Mammary epithelial cell (primary cell): ENCODE results near the gene TCAIM.

Experiments
- CTCF ChIP-seq, 2 donors: IDR thresholded peaks in 1 of 2; conservative IDR thresholded peaks in 1 of 2; 2 replicates each; pipeline ENCODE4 v1.5.1; 2011 to 2012; ENCODE audit warnings: inconsistent platforms in 2 of 2, low read length in 2 of 2, mild to moderate bottlenecking in 2 of 2, control low read depth in 1 of 2, low read depth in 1 of 2; ENCODE audit not compliant: insufficient read depth in 1 of 2; ENCODE audit errors: extremely low read depth in 1 of 2
- EZH2 ChIP-seq: IDR thresholded peaks from 2 replicates; pipeline ENCODE4 v1.6.1; 2012; ENCODE audit warnings: low read length, inconsistent platforms, borderline replicate concordance

- TF ChIP-seq CTCF (conservative IDR thresholded peaks at IDR 0.05 in 1 of 2, IDR thresholded peaks at IDR 0.05 in 1 of 2; ENCODE audit: extremely low read depth in 1 of 2, insufficient read depth in 1 of 2, low read depth in 1 of 2, low read length in 2 of 2) = no peak
- TF ChIP-seq EZH2 = no peak
These were observed 62.2 kb downstream of the TCAIM start for GRCh38 chr3:44400771-44401170.
